HG03378 (cell line): ENCODE results near the gene SH2D3C.

Source experiments
- ATAC-seq: cut with Tn5 transposase; IDR thresholded peaks from one replicate; pipeline ENCODE4 v1.9.1; 2021; ENCODE audit warnings: mild to moderate bottlenecking, moderate library complexity; ENCODE audit not compliant: unreplicated experiment

SH2D3C gene, protein sequence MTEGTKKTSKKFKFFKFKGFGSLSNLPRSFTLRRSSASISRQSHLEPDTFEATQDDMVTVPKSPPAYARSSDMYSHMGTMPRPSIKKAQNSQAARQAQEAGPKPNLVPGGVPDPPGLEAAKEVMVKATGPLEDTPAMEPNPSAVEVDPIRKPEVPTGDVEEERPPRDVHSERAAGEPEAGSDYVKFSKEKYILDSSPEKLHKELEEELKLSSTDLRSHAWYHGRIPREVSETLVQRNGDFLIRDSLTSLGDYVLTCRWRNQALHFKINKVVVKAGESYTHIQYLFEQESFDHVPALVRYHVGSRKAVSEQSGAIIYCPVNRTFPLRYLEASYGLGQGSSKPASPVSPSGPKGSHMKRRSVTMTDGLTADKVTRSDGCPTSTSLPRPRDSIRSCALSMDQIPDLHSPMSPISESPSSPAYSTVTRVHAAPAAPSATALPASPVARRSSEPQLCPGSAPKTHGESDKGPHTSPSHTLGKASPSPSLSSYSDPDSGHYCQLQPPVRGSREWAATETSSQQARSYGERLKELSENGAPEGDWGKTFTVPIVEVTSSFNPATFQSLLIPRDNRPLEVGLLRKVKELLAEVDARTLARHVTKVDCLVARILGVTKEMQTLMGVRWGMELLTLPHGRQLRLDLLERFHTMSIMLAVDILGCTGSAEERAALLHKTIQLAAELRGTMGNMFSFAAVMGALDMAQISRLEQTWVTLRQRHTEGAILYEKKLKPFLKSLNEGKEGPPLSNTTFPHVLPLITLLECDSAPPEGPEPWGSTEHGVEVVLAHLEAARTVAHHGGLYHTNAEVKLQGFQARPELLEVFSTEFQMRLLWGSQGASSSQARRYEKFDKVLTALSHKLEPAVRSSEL

DNA sequence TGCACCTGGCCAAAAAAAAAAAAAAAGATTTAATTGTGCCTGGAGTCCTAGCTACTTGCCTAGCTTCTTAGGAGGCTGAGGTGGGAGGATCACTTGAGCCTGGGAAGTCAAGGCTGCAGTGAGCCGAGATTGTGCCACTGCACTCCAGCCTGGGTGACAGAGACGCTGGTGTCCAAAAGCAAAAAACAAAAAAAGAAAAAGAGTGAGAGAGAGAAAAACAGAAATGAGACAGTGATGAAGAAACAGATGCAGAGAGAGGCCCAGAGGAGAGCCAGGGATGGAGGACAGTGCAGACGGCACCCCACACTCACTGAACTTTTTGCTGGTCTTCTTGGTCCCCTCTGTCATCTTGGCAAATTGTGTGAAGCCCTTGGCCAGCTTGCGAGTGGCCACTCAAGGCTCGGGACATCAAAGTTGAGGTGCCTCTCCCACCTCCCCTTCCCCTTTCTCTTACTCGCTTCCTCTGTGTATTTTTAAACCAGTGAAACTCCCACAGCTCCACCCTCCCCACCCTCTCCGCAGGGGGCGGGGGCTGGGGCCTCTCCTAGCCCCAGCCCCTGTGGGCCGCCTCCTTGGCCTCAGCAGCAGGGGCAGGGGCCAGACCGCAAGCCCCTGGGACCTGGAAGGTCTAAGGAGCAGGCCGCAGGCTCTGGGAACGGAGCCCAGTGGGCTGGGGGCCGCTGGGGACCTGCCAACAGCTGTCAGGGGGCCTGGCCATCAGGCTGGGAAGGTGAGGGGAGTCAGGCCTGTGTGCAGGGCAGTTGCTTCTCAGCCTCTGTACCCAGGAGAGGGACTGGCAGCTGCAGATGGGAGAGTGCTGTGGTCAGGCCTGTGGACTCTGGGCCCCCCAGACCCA lies at the start of gene SH2D3C:
Gene SH2D3C (minus strand): TSS at position 387 of the 856 bp plus-strand sequence. CDS start 39 bp downstream, at position 348.
- peak; percentile 1 for ATAC-seq

DNA sequence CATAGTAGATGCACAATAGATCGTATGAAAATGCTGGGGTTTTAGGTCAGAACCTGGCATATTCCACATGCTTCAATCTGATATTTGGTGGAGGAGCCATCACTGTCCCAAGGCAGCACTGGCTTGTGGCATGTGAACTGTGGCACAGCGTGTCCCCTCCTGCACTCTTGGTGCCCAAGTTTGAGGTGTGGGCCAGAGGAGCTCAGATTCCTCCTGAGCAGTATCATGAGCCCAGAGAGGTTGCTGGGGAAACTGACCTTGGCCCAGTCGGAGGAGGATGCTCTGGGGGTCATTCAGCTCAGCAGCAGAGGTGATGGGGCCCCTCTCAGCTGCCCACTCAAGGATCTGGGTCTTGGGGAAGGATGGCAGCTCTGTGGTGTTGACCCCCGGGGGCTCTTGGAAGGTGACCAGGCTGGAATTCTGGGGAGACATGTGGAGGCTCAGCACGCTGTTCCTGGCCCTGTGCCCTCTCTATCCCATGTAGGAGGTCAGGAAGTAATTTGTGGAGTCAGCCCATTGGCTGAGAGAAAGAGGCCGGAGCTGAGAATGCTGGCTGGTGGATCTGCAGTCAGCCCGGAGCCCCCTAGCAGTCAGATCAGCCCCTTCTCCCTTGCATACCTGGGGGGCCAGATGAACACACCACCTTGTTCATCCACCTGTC lies 47.9 kb upstream of the SH2D3C start:
- no peak for ATAC-seq

DNA sequence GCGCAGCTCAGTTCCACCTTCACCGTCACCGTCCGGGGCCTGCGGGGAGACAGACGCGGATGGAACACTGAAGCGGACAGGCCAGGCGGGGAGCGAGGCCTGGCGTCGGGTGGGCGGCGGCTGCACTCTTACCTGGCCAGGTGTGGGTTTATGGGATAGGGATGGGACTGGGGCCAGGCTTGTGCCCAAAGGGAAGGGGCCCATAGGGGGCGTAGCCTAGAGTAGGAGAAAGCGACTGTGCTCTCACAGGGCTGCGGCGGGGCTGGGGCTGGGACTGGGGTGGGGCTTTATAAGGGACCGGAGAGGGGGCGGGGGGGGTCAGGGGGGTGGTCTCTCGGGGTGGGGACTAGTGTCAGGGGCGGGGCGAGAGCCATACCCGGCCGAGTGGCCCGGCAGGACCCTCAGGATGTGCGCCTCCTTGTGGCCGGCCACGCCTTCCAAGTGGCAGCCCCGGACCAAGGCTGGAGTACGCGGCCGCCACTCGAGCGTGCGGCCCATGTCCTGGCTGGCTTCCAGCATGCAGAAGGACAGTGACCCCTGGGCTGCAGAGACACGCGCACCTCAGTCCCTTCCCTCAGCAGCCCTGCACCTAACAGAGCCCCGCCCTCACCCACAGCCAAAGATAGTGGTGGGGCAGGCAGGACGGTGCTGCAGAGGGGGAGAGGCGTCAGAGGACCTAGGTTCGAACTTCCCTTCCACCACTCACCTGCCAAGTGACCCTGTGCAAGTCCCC lies 47.0 kb upstream of the SH2D3C start:
- ATAC-seq: no peak

DNA sequence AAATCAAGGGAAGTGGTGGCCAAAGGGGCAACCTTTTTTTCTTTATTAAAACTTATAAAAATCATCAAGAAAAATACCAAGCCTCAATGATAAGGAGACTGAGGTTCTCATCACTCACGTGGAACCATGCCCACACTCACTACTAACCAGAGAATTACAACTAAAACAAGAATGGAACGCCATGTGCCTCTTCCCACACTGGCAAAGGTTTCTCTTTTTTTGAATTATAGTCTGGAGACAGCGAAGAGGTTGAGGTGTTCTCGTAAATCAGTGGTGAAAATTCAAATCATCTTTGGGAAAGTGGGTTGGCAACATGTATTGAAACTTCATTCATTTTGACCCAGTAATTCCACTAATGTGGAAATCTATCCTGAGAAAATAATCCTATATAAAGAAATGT lies 43.6 kb upstream of the SH2D3C start:
- no peak for ATAC-seq

DNA sequence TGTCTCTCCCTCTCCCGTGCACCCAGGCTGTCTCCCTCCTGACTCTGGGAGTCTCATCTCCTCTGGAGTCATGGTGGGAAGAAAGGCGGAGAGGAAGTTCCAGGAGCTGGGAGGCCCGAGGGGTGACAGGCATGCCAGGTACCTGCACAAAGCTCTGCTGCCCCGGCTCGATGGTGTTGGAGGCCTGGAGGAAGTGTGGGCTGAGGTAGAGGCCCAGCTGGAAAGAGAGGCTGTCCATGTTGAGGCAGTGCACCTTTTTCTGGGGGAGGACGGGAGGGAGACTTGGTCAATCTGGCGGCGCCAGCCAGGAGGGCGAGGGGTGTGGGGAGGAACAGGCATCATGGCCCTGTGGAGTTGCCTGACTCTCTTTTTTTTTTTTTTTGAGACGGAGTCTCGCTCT lies 40.1 kb upstream of the SH2D3C start:
- ATAC-seq: no peak

DNA sequence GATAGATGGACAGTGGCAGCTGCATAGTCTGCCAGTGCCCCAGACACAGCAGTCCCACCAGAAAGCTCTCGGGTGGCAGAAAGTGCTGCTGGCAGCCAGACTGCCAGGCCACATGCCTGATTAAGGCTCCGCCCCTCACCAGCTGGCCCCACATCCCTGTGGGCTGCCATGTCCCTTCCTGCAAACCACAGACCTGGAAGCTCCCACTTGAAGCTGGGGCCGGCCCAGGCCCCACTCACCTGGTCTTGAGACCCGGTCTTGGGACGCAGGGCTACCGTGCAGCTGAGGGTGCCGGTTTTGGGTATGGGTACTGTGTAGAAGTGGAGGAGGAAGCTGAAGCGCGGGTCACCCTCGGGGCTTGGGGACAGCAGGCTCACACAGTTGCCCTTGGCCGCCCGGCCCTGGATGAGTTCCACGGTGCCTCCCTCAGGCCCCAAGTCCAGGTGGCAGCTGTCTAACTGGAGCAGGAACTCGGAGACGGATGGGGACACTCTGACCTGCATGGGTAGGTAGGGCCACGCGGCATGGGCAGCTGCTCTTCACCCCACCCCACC lies 39.5 kb upstream of the SH2D3C start:
- ATAC-seq: no peak

DNA sequence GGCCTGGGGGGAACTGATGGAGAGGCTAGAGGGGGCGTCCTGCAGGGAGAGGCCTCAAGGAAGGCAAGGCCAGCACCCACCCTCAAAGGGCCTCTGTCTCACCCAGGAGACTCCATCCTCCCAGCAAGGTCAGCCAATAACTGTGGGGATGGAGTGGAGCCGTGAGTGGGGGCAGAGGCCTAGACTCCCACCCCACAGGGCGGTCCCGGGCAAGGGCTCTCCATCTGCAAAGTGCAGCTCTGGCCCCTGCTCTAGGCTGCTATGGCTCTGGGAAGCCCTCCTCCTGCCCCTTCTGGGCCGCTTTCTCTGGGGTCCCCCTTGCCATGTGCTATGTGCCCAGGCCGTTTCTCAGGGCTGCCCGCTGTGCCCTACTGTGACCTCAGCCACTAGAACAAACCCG lies 38.3 kb upstream of the SH2D3C start:
- no peak for ATAC-seq

DNA sequence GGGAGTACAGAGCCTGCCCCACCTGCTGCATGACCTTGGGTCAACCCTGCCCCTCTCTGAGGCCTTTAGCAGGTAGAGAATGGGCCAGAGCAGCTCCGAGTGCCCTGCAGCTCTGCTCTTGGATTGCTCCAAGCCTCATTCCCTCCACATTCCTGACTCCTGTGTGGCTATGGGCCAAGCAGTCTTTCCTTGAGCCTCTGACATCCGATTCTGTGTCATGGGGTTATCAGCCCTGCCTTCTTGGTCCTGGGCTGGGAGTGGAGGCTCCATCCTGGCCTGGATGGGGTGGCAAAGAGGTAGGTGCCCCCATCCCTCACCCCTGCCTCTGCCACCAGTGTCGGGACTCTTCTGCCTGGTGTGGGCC lies 37.9 kb upstream of the SH2D3C start:
- ATAC-seq: no peak

DNA sequence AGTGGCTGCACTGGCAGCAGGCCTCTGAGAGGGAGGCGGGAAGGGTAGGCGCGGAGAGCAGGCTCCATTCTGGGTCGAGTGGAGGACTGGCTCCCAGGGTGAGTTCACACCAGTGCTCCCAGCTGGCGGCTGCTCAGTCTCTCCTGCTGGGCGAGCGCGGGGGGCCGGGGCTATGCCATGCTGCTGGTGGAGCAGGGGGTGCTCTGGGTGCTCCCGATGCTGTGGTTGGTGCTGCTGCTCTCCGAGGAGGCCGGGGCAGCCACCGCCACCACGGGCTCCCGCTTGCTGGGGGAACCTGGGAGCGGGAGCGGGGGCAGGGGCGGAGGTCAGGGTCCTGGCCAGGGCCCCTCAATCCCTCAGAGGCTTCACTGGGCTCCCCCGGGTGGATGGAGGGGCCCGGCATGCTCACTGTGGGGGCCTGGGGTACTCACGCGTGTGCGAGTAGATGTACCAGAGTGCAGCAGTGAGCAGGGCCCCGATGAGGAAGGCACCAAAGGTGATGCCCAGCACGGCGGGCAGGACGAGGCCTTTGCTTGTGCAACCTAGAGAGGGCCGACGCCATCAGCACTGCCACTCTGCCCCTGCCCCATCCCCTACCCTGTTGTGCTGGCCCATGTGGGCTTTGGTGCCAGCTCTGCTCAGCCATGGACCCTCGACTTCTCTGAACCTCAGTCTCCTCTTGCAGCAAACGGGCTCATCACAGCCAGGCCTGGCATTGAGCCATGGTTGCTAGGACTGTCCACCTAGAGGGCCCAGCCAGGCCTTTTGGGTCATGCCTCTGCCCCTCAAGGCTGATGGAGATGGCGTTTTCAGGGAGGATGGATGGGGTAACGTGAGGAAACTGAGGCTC lies 37.3 kb upstream of the SH2D3C start:
- ATAC-seq: no peak

DNA sequence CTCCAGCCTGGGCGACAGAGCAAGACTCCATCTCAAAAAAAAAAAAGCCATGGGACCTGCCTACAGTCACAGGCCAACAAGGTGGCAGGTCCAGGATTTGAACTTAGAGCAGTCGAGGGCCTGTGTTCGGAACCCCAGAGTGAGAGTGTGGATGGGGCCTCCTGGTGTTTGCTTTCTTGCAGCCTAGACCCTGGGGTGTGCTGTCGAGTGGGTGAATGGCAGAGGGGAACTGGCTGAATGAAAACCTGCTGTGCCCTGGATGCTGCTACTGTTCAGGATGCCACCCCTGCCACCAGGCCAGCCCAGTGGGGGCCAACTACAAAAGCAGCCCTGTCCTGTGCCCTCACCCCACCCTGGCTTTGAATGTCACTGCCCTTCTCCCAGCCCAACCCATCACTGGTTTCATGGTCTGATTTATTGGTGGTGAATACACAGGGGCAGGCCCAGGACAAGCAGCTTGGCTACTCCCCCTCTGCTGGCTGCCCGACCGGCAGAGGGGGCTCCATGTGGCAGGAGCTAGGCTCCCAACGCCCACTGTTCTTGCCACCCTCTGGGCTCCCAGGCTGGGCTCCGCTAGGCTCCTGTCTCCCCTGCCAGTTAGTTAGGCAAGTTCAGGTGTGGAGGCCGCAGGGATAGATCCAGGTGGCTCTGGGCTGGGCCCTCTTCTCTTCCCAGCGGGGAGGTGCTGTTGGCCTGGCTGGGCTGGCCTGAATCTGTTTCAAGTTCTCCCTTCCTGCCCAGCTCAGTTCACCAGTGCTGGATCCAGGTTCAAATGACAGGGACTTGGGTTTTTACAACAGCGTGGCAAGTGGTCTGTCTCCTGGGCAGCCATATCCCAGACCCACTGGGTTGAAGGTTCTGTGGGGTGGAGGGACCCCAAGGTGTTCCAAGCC lies 36.4 kb upstream of the SH2D3C start:
- ATAC-seq: no peak

DNA sequence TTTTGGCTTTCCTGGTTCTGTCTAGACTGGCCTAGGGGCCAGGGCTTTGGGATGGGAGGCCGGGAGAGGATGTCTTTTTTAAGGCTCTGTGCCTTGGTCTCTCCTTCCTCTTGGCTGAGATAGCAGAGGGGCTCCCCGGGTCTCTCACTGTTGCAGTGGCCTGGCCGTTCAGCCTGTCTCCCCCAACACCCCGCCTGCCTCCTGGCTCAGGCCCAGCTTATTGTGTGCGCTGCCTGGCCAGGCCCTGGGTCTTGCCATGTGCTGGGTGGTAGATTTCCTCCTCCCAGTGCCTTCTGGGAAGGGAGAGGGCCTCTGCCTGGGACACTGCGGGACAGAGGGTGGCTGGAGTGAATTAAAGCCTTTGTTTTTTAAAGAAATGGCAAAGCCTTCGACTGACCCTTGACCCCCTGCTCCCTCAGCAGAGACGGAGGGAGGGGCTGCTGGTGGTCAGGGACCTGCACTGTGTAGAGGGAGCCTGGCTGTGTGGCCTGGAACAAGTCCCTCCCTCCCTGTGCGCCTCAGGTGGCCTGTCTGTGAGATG lies 35.3 kb upstream of the SH2D3C start:
- ATAC-seq: no peak

DNA sequence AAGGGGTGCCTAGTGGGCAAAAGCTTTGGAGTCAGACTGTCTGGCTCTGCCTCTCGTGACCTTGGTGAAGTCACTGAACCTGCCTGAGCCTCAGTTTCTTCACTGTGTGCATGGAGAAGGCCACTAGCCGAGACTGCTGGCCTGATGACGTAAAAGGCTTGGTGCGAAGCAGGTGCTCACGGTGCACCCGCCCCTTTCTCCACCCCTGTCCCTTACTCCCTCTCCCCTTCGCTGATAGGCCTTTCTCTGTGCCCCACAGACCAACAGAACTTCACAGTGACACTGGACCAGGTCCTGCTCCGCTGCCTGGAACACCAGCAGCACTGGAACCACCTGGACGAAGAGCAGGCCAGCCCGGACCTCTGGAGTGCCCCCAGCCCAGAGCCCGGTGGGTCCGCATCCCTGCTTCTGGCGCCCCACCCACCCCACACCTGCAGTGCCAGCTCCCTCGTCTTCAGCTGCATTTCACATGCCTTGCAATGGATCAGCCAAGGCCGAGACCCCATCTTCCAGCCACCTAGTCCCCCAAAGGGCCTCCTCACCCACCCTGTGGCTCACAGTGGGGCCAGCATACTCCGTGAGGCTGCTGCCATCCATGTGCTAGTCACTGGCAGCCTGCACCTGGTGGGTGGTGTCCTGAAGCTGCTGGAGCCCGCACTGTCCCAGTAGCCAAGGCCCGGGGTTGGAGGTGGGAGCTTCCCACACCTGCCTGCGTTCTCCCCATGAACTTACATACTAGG lies 34.6 kb upstream of the SH2D3C start:
- no peak for ATAC-seq

DNA sequence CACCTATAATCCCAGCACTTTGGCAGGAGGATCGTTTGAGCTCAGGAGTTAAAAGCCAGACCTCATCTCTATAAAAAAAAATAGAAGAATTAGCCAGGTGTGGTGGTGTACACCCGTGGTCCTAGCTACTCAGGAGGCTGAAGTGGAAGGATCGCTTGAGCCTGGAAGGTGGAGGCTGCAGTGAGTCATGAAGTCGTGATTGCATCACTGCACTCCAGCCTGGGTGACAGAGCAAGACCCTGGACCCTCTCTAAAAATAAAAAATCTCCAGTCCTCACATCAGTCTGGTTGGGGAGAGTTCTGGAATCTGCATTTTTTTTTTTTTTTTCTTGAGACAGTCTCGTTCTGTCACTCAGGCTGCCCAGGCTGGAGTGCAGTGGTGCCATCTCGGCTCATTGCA lies 33.5 kb upstream of the SH2D3C start:
- no peak for ATAC-seq

DNA sequence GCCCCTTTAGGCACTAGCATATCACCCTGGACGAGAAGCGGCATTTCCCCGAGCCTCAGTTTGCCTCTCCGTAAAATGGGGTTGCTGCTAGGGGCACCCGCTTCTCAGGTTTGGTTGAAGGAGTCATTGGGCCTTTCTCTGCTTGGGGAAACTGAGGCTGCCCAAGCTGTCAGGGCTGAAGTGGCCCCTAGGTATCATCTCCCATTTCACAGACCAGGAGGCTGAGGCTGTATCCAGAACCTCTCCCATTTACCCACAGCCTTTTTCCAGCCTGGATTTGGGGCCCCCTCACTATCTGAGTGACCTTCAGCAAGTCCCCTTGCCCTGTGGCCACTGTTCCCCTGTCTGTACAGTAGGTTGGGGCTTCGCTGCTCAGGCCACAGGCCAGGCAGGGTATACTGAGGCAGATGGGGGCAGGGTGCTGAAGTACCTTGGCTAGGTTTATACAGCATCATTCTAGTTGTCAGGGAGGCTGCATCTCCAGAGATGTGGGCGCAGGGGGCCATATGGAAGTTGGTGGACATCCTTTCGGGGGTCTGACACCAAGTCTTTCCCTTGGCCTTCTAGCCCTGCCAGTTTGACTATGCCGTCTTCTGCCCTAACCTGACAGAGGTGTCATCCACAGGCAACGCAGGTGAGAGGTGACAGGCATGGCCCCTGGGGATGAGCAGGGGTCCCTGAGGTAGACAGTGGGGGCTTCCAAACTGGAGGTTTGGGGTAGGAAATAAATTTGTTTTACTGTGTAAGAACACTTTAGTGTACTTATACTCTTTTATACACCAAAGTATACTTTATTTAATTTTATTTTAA lies 32.1 kb upstream of the SH2D3C start:
- ATAC-seq: no peak

DNA sequence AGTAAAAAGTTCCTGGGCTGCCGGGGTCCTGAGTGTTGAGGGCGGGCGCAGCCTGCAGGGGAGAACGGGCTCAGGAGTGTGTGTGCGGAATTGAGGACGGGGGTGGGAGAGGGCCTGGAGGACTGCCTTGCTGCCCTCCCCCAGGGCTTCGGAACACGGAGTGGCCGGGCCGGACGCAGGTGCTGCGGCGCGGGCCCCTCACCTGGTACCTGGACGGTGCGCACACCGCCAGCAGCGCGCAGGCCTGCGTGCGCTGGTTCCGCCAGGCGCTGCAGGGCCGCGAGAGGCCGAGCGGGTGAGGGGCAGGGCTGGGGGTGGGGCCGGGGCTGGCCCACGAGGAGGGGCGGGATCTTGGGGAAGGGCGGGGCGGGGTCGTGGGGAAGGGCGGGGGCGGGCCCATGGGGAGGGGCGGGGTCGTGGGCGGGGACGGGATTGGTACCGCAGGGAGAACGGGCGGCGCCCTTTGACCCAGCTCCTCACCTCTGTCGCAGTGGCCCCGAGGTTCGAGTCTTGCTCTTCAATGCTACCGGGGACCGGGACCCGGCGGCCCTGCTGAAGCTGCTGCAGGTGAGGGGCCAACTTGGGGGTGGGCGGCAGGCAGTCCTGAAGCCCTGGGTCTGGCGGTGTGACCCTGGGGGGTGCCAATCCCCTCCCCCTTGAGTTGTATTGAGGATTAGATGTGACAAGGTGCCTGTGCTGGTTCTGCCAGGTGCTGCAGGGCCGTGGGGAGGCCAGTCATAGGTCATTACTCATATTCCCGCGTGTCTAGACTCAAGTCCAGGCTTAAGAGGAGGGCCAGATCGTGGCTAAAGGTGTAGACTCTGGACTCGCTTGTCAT lies 31.3 kb upstream of the SH2D3C start:
- ATAC-seq: no peak
